Embryonic facial prominence (tissue), 1 donor: ENCODE measurements around the gene SLMAP.

ENCODE experiments used
- DNase-seq: peaks from one replicate; pipeline ENCODE4 v3.0.0-alpha.2; 2016; ENCODE audit errors: extremely low spot score

Gene SLMAP

DNA sequence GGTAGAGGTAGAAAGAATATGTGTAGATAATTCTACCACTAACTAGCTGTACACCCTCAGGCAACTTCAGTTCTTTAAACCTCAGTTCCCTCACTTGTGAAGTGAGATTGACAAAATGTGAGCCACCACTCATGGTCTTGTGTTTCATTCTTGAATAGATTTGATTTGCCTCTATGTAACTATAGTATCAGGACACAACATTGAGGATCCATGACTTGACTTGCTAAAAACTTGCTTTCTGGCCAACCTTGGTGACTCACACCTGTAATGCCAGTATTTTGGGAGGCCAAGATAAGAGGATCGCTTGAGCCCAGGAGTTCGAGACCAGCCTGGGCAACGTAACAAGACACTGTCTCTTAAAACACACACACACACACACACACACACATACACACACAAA, 136.3 kb downstream of the SLMAP start:
- DNase-seq = no peak

DNA sequence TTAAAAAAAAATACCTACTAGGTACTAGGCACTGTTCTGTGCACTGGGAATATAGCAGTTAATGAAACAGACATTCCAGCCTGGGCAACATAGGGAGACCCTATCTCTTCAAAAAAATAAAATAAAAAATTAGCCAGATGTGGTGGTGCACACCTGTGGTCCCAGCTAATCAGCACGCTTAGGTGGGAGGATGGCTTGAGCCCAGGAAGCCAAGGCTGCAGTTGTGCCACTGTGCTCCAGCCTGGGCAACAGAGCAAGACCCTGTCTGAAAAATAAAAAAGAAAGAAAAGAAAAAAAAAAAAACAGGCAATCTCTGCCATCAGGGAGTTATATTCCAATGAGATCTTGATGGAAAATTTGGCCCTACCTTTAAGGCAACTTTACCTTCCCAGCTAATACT, 137.0 kb downstream of the SLMAP start:
- DNase-seq = no peak

DNA sequence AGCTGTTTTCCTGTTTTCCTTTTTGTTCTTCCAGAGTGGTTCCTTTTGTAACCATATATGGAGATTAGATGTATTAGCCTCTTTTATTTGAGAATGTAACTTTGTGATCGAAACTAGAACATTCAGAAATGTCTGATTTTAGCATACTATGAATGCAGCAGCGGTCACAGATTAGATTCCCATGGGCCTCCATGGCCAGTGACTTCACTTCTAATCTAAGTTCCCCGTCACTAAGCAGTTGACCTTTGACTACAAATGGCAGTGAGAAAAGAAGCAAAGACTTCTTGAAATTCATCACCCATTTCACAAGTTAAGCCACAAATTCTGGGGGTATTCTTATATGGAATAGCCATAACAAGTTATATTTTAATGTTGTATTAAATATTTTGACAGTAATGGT, 137.6 kb downstream of the SLMAP start:
- no peak for DNase-seq

DNA sequence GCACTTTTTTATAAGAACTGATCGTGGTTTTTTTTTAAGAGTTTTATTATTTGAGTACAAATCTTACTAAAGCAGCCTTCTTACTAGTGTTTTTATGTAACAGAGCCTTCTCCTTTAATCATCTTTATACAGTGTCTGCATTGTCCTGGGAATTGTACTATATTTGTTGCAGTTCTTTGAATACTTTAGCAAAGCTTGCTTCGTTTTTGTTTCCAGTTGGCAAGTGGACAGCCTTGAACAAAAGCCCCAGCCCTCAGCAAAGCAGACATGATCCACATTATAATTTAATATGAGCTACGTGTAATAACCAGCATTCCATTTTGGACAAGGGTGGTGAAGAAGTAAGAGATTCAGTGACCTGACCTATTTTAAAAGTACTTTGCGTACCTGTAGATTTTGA, 139.9 kb downstream of the SLMAP start:
- DNase-seq = no peak

DNA sequence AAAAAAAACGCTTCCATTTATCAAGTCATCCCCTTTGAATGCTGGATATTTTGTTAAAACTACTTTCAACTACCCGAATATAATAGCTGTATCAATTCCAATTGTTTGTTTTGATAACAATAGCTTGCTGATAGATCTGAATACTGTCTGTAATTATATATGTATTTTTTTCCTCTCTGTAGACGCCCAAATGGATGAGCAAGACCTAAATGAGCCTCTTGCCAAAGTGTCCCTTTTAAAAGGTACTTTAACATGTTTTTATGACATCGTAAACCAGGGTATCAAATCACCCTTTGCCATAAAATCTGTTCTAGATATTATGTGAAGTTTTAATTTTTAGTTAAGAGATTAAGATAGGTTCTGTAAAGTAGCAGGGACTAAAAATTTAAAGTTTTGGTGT, 140.6 kb downstream of the SLMAP start:
- DNase-seq = no peak

DNA sequence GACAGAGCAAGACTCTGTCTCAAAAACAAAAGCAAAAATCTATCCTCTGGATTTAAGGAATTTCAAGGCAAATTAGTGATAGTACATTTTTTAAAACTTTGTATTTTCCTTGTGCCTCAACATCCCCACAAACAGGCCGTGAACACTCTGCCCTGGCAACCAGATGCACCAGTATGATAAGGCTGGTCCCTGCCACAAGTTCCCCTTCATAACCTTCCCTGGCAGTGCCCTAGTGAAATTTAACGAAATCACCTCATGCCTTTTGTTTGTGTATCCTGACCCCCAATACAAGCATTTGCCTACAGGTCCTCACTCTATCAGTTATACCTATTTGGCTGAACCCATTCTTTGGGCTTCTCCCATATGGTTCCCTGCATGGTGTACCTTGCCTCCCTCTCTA, 144.7 kb downstream of the SLMAP start:
- no peak for DNase-seq

DNA sequence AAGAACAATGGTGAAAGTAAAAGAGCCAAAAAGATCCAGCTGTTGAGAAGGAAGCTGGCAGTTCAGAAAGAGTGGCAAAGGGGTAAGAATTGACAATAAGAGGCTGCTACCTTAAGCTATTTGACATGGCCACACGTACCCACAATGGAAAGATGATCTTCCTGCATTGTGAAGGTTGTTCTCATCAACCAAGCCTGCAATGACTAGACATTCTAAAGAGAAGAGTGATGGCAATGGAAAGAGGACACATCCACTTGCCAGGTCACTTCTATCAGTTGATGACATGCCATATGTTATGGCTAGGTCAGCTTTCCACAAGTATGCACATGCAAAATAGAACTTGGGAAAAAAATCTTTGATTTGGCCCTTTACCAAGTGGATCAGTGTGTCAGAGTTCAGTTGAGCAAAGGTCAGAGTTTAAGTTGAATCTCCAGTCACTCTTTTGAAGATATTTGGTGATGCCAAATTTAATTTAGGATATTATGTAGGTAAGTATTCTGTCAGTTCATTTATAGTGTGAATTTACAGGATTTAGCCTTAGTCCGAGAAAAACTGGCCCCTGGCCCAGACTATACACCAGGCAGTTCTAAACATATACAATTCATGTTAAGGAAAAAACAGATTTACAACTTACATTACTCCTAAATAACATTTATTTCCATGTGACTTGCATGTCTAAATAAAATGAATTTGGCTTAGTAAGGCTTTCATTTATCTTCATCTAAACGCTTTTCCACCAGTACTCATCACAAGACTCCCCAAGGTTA, 147.2 kb downstream of the SLMAP start:
- DNase-seq = no peak

DNA sequence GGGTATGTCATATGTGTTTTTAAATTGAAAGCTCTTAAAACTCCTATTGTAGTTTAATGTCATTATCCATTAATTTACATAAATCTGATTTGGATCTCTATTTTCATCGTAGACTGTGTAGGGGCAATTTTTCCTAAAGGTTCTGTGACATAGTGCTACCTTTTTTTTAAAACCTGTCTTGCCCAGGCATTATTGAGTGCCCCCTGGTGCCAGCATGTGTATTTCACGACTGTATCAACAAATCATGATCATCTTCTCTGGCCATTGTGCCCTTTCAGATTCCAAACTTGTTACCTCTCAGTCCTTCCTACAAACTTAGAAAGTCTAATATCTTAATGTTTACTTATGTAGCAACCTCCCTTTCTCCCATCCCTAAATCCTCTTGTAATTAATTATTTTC, 154.9 kb downstream of the SLMAP start:
- DNase-seq = no peak

DNA sequence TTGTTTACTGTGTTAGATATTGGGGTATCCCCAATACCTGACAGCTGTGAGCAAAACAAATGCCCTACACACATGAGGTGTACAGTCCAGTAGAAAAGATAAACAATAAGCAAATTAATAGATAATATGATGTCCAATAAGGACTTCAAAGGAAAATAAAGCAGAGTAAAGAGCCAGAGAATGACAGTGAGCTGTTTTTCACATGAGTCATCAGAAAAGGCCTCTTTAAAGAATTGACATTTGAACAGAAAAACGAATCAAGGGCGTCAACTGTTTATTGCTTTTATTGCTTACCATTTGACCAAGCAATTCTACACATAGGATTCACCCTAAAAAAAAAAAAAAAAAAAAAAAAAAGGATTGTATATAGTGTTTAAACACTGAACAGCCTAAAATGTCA, 155.5 kb downstream of the SLMAP start:
- DNase-seq = no peak

DNA sequence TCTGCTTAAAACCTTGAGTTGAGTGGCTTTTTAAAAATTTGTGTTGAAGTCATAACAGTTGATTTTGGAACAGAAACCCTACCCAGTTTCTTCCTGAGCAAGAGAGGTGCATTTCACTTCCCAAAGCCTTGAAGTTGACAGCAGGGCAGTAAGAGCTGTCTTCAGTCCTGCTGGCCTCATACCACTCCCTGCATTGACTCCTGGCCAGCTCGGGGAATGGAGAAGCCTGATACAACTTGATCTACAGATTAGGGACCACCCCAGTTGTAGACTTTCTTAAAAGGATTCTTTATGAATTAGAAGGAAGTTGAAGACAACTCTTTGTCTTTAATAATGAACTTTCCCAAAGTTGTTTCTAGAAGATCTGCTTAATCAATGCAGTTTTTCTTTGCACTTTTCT, 161.5 kb downstream of the SLMAP start:
- DNase-seq = no peak

DNA sequence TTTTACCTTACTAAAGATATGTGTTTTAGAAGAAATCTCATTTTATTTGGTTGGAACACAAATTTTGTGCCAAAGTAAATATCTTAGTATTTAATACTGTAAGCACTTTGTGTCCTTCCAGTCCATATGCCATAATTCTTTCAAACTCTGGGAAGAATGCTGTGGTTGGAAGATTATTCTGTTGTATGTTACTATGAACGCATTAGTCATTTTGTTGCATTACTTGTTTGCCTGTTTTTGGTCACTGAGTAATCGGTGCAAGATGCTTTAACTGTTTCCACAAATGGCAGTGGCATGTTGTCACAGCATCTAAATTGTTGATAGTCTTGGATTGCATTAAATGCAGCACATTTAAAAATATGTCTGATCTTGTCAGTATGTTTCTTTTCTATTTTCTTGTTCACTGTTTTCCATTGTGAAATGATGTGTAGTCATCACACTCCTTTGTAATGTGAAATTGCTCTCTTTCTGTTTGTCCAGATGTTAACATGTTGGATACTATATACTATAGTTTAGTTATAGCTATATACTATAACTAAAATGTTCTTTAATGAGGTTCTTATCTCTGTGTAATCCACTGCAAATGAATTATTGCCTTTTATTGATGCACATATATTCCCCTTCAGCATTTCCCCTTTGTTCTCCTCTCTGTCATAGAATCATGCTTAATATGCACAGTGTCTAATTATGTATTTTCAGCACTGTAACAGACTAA, 162.2 kb downstream of the SLMAP start:
- DNase-seq = no peak

DNA sequence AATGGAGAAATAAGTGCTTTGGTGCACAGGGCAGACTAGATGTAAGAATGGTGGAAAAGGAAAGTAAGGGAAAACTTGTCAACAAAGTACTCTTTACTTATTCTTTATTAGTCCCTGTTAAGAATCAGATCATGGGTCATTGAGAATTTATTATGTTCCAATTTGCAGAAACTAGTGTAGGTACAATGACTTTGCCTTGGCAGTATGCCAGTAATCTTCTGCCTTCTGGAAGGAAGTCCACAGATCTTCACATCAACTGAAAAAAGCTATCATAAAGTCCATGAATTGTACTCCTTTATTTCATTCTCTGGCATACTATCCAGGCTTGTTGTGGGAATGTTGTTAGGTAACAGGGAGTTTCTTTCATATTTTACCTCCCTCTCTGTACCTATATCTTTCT, 163.9 kb downstream of the SLMAP start:
- DNase-seq = no peak

DNA sequence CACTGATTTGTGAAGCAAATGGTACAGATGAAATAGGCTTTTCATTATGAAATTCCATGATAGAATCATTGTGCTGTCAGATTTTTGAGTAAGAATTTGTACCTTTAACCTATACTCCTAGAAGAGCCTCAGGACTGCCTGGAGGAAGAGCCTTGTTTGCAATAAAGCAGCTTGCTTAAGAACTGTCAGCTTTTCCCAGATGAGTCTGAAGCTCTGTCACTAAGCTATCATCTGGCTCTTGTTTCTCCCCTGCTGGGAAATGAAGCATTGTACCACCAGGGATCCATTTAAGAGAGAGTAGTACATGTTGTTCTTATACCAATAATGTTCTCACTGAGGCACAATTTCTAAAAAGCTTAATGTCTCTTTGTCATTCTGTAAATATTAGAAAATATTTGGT, 167.0 kb downstream of the SLMAP start:
- no peak for DNase-seq

DNA sequence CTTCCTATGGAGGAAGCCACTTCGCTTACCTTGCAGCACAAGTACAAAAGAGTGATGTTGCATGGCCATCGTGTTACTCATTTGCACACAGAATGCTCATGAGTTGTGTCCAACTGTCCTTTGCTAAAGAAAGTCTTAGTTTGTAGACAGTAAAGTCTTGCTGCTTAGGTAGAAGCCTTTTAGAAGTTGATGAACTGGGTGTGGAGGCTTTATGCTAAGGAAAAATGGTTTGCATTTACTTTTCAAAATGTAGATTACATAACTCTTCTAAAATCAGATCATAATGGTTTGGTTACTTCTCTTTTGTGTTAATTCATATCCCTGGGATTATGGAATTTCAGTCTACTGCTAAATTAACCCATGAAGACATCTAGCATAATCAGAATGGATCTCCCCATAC, 167.6 kb downstream of the SLMAP start:
- no peak for DNase-seq

DNA sequence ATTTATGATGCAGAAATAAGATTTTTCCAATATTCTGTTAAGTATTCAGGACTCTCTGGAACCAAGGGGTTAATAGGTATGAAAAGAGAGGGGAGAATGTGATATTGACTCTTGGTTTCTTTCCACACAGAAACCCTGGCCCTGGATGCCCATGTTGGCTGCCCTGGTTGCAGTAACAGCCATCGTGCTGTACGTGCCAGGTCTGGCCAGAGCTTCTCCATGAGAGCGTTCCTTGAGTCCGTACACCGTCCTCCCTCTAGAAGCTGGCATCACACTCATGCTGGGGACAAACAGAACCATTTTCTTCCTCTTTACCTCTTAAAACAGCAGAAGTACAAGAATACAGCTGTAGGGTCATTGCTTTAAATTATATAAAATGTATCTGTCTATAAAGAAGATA, 171.1 kb downstream of the SLMAP start:
- DNase-seq = no peak

DNA sequence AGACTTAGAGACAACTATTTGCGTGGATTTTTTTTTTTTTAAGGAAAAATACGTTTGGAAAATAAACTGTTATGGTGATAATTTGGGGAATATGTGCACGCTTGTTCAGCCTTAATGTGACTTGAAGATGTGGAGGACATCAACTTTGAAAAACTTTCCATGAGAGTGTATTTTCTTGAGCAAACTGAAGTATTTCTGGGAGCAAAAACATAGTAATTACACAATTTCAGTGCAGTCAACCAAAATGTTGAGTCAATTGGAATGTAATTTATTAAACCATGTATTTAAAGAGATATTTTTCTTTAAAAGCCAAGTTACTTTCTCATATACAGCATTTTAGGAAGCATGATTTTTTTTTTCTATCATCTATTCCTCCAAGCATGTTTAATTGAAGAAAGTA, 171.8 kb downstream of the SLMAP start:
- DNase-seq = no peak

DNA sequence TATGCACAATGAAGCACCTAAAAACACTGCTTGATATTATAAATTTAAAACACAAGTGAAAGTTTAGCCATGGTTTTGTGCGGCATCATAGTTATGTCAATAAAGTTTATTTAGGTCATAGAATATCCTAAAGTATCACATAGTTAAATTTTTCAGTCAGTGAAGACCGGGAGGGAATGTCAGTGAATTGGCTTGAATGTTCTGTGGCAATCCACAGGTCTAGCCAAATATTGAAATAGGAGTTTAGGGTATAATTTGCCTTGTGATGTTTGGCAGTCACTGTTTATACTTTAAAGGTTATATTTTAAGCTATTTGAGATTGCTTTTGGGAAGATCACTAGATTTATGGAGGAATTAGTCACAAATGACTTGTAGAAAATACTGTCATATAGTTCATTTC, 172.4 kb downstream of the SLMAP start:
- DNase-seq = no peak

DNA sequence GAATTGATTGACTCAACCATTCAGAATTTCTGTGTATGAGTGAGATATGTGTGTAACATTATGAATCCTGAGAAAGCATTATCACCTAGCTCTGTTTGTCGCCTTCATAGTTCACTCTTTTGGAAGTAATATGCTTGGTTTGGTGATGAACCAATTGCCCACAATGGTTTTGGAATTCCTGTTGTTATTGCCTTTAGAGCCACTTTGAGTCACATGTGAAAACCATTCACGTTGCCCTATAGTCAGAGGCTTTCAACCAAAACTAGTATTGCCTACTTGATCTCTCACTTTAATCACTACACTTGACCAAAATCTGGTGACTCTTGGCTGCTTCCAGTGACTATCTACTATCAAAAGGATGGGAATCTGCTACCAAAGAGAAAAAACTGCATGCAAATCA, 173.9 kb downstream of the SLMAP start:
- DNase-seq = no peak

DNA sequence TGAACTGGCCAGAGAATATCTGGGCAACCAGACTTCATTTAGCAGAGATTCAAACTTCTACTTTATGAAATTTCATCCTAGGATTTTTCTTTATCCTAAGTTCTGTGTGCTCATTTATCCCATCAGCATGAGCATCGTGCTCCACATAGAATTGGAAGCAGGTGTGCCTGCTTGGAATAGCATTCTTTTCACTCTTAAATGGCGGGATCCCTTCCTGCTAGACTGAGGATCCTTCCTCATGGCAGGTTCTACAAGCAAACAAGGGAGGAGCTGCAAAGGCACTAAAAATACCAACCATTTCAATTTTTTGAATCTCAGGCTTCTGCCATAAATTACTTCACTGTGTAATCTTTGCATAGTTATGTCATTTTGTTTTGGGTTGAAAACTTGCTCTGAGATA, 177.5 kb downstream of the SLMAP start:
- DNase-seq = no peak

DNA sequence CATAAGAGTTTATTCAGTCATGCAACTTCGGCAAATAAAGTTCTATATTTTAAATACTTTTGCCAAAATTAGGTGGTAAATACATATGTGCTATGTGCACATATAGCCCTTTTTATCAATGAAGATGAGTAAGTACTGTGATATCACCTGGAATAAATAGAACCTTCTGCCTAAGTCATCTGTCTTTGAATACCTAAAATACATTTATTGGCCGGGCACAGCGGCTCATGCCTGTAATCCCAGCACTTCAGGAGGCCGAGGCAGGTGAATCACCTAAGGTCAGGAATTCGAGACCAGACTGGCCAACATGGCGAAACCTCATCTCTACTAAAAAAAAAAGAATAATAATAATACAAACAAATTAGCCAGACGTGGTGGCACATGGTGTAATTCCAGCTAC, 178.3 kb downstream of the SLMAP start:
- DNase-seq = no peak

DNA sequence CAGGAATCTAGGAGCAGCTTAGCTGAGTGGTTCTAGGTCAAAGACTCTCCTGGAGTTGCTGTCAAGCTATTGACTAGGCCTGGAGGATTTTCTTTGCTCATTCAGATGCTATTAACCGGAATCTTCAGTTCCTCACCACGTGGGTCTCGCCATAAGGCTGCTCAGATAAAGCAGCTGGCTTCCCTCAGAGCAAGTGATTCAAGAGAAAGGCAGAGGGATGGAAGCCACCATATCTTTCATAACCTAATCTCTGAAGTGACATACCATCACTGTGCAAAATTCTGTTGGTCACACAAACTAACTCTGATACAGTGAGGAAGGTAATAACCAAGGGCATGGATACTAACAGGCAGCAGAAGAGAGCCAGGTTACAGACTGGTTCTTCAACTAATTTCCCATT, 179.4 kb downstream of the SLMAP start:
- DNase-seq = no peak

DNA sequence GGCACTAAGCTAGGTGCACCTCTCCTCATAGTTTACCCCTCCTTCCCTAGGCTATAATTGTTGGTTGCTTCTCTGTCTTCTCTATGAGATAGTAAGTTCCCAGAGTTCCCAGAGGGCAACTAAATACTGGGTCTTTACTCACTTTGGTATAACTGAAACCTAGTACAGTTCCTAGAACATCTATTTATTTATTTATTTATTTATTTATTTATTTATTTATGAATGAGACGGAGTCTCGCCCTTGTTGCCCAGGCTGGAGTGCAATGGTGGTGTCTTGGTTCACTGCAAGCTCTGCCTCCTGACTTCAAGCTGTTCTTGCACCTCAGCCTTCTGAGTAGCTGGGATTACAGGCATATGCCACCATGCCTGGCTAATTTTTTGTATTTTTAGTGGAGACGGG, 181.0 kb downstream of the SLMAP start:
- DNase-seq = no peak

DNA sequence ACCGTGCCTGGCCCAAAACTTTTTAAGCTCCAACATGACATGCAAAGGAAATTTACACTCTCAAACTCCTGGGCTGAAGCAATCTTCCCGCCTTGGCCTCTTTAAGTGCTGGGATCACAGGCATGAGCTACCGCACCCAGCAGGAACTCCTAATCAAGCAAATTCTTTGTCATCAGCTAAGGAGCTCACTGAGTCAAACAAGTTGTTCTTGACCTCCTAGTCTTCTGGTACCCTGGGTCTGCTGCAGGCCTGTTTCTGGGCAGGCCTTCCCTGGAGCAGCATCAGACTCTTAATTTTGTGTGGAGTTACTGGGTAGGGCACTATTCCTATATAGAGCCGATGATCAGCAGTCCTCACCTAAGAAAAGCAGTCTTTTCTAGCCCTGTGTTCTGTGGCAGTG, 183.7 kb downstream of the SLMAP start:
- DNase-seq = no peak

DNA sequence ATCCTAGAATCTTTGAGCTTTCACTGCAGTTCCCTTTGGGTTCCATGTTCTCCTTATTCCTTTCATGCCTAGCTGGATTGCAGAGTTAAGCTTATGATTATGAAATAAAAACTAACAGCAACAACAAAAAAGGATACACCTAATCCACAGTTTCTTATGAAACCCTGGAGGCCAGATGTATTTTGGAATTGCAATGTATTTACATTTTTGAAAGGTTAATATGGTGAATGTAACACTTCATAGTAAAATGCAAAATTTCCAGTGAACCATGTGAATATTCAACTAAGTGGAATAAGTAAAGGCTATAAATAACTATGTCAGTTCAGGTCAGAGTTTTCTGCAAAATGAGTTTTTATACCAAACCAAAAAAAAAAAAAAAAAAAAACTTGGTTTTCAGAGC, 186.3 kb downstream of the SLMAP start:
- no peak for DNase-seq
